H1 (cell line): ENCODE results near the gene KRT6C. TPM values are rescaled to one million over a fixed set of nuclear protein-coding genes. Genes with fewer than 3 reads are reported as not detected.
A peak's percentile ranks its signal among the peaks of the same experiment; 100 is the strongest.

Source experiments
- CTCF ChIA-PET: fragments of 300-600 bp; sonication (Branson Sonifier 250); formaldehyde crosslinking; loops from one replicate; lab custom pipeline; 2021; ENCODE audit not compliant: partially characterized antibody; lab: Charles Lee
- POLR2A ChIA-PET: fragments of 300-600 bp; sonication (Branson Sonifier 250); formaldehyde crosslinking; loops from one replicate; lab custom pipeline; 2021; ENCODE audit warnings: inconsistent platforms; ENCODE audit not compliant: partially characterized antibody; lab: Charles Lee
- DNase-seq, 2 experiments: peaks; one replicate each; pipeline versions ENCODE4 v3.0.0 to v3.0.0-alpha.2; 2010 to 2022; ENCODE audit warnings: low spot score in 2 of 2, low read depth in 1 of 2, mixed read lengths in 1 of 2
- FAIRE-seq: peaks from 2 replicates; lab custom pipeline; 2011; peaks lifted over from hg19 to GRCh38; lab: Jason Lieb, UNC
- H2AFZ ChIP-seq: 2 replicates; pipeline ENCODE4 v1.8.1; 2012; ENCODE audit warnings: low read length, inconsistent platforms
- H2AK5ac ChIP-seq: 2 replicates; pipeline ENCODE4 v1.6.1; 2013; ENCODE audit warnings: low read depth, low read length
- H2BK120ac ChIP-seq: replicated peaks from 2 replicates; pipeline ENCODE3; 2013; ENCODE audit warnings: low read depth, low read length, inconsistent platforms
- H2BK12ac ChIP-seq: 2 replicates; pipeline ENCODE4 v1.6.1; 2013; ENCODE audit warnings: low read depth, low read length
- H2BK15ac ChIP-seq: 2 replicates; pipeline ENCODE4 v1.6.1; 2013; ENCODE audit warnings: low read length
- H2BK20ac ChIP-seq: 2 replicates; pipeline ENCODE4 v1.6.1; 2013; ENCODE audit warnings: low read length
- H2BK5ac ChIP-seq: 2 replicates; pipeline ENCODE4 v1.6.1; 2013; ENCODE audit warnings: low read depth, low read length
- H3K14ac ChIP-seq: 2 replicates; pipeline ENCODE4 v1.6.1; 2013; ENCODE audit warnings: inconsistent platforms; ENCODE audit not compliant: insufficient read length
- H3K18ac ChIP-seq: 2 replicates; pipeline ENCODE4 v1.6.1; 2013; ENCODE audit warnings: low read length; ENCODE audit errors: extremely low read depth
- H3K23ac ChIP-seq: 2 replicates; pipeline ENCODE4 v1.6.1; 2013; ENCODE audit warnings: inconsistent platforms; ENCODE audit not compliant: insufficient read length
- H3K23me2 ChIP-seq: 2 replicates; pipeline ENCODE4 v1.6.1; 2013; ENCODE audit warnings: low read depth, low read length
- H3K27ac ChIP-seq: 2 replicates; pipeline ENCODE4 v1.6.1; 2011; ENCODE audit warnings: low read depth, low read length, inconsistent platforms
- H3K27me3 ChIP-seq, 4 experiments: replicated peaks in 1 of 4; 1 replicate in 1 of 4; 2 replicates in 3 of 4; pipeline versions ENCODE4 v1.6.1 to v1.8.1; 2011 to 2013; ENCODE audit warnings: low read length in 3 of 4, mild to moderate bottlenecking in 3 of 4, inconsistent platforms in 2 of 4, mixed read lengths in 2 of 4, moderate library complexity in 1 of 4; ENCODE audit not compliant: control insufficient read depth in 3 of 4, insufficient read depth in 3 of 4; ENCODE audit errors: extremely low read depth in 1 of 4
- H3K36me3 ChIP-seq, 4 experiments: 2 replicates each; pipeline versions ENCODE4 v1.6.1 to v1.8.1; 2011 to 2013; ENCODE audit warnings: mild to moderate bottlenecking in 4 of 4, low read length in 3 of 4, moderate library complexity in 2 of 4, control low read depth in 1 of 4, inconsistent platforms in 1 of 4; ENCODE audit not compliant: insufficient read depth in 4 of 4, control insufficient read depth in 2 of 4
- H3K4ac ChIP-seq: replicated peaks from 2 replicates; pipeline ENCODE3; 2013; ENCODE audit warnings: low read length, low read depth, mixed read lengths, inconsistent platforms; ENCODE audit not compliant: insufficient read length
- H3K4me1 ChIP-seq, 4 experiments: replicated peaks in 1 of 4; 1 replicate in 1 of 4; 2 replicates in 3 of 4; pipeline versions ENCODE4 v1.6.1 to v1.8.1; 2011 to 2013; ENCODE audit warnings: low read length in 3 of 4, inconsistent platforms in 2 of 4, mixed read lengths in 1 of 4; ENCODE audit not compliant: insufficient read depth in 4 of 4, control insufficient read depth in 3 of 4
- H3K4me2 ChIP-seq, 2 experiments: 2 replicates each; pipeline versions ENCODE4 v1.6.1 to v1.8.1; 2011 to 2013; ENCODE audit warnings: low read depth in 2 of 2, low read length in 2 of 2, control low read depth in 1 of 2, inconsistent platforms in 1 of 2, mild to moderate bottlenecking in 1 of 2; ENCODE audit not compliant: insufficient read depth in 1 of 2
- H3K4me3 ChIP-seq, 4 experiments: fragments of 200-600, 300-600 bp in 1 of 4; sonication (generic), shearing (Covaris generic), sonication (Bioruptor Twin) in 1 of 4; 2 replicates each; pipeline versions ENCODE4 v1.5.1 to v1.8.1; 2011 to 2016; ENCODE audit warnings: low read length in 4 of 4, low read depth in 3 of 4, control low read depth in 2 of 4, inconsistent platforms in 2 of 4, mild to moderate bottlenecking in 2 of 4, mixed read lengths in 1 of 4, moderate library complexity in 1 of 4; ENCODE audit not compliant: insufficient read depth in 2 of 4; ENCODE audit errors: extremely low read depth in 1 of 4
- H3K56ac ChIP-seq: replicated peaks from 2 replicates; pipeline ENCODE3; 2013; ENCODE audit warnings: low read depth, mild to moderate bottlenecking, mixed read lengths, low read length, inconsistent platforms; ENCODE audit not compliant: insufficient read length
- H3K79me1 ChIP-seq: 2 replicates; pipeline ENCODE4 v1.6.1; 2013; ENCODE audit warnings: low read depth, low read length, control low read depth
- H3K79me2 ChIP-seq, 2 experiments: 2 replicates each; pipeline versions ENCODE4 v1.6.1 to v1.8.1; 2012 to 2013; ENCODE audit warnings: low read length in 2 of 2, mild to moderate bottlenecking in 2 of 2, inconsistent platforms in 1 of 2; ENCODE audit not compliant: insufficient read depth in 2 of 2, control insufficient read depth in 1 of 2
- H3K9ac ChIP-seq, 4 experiments: replicated peaks in 1 of 4; 1 replicate in 1 of 4; 2 replicates in 3 of 4; pipeline versions ENCODE4 v1.6.1 to v1.8.1; 2011 to 2013; ENCODE audit warnings: low read depth in 3 of 4, low read length in 3 of 4, control low read depth in 2 of 4, mild to moderate bottlenecking in 2 of 4, moderate library complexity in 2 of 4, inconsistent platforms in 1 of 4; ENCODE audit errors: extremely low read depth in 1 of 4
- H3K9me3 ChIP-seq, 2 experiments: 2 replicates each; pipeline versions ENCODE4 v1.6.1 to v1.8.1; 2012 to 2013; ENCODE audit warnings: mild to moderate bottlenecking in 2 of 2, moderate library complexity in 2 of 2, control low read depth in 1 of 2, inconsistent platforms in 1 of 2, low read depth in 1 of 2, low read length in 1 of 2, mixed read lengths in 1 of 2; ENCODE audit not compliant: insufficient read depth in 2 of 2
- H4K20me1 ChIP-seq, 2 experiments: replicated peaks in 1 of 2; 2 replicates each; pipeline versions ENCODE3 to v1.8.1; 2011 to 2013; ENCODE audit warnings: inconsistent platforms in 2 of 2, low read length in 2 of 2, mild to moderate bottlenecking in 1 of 2; ENCODE audit not compliant: insufficient read depth in 2 of 2, control insufficient read depth in 1 of 2
- H4K5ac ChIP-seq: 2 replicates; pipeline ENCODE4 v1.6.1; 2013; ENCODE audit warnings: low read length, low read depth, mixed read lengths, inconsistent platforms; ENCODE audit not compliant: insufficient read length
- H4K8ac ChIP-seq: 2 replicates; pipeline ENCODE4 v1.8.0; 2013; ENCODE audit warnings: mild to moderate bottlenecking, moderate library complexity, low read length, inconsistent platforms; ENCODE audit not compliant: insufficient read depth; ENCODE audit errors: extremely low read depth
- H4K91ac ChIP-seq: replicated peaks from 2 replicates; pipeline ENCODE3; 2013; ENCODE audit warnings: low read length, mixed read lengths, inconsistent platforms; ENCODE audit not compliant: insufficient read length
- ATF2 ChIP-seq: IDR thresholded peaks from 2 replicates; pipeline ENCODE4 v1.6.1; 2012; ENCODE audit warnings: low read length, inconsistent platforms
- EGR1 ChIP-seq: IDR thresholded peaks from 2 replicates; pipeline ENCODE4 v1.6.1; 2011; ENCODE audit warnings: low read depth, low read length, borderline replicate concordance
- EP300 ChIP-seq, 2 experiments: IDR thresholded peaks; 1 replicate in 1 of 2; 2 replicates in 1 of 2; pipeline ENCODE4 v1.6.1; 2011 to 2012; ENCODE audit warnings: low read depth in 2 of 2, low read length in 2 of 2, mild to moderate bottlenecking in 2 of 2, borderline replicate concordance in 1 of 2, inconsistent platforms in 1 of 2, moderate library complexity in 1 of 2
- GTF2F1 ChIP-seq: IDR thresholded peaks from 2 replicates; pipeline ENCODE4 v1.6.1; 2012; ENCODE audit warnings: low read depth, low read length, improper control_type of control experiment, borderline replicate concordance
- KDM5A ChIP-seq: fragments of 200-600 bp; IDR thresholded peaks from 2 replicates; pipeline ENCODE4 v1.7.1; 2012; ENCODE audit warnings: mild to moderate bottlenecking, low read length, inconsistent platforms, mixed read lengths
- PHF8 ChIP-seq: fragments of 200-600 bp; sonication (generic); conservative IDR thresholded peaks from 2 replicates; pipeline ENCODE4 v1.7.1; 2012; ENCODE audit warnings: low read depth, mild to moderate bottlenecking, inconsistent platforms, low read length, moderate library complexity
- POLR2AphosphoS5 ChIP-seq: IDR thresholded peaks from 2 replicates; pipeline ENCODE4 v1.6.1; 2011; ENCODE audit warnings: low read depth, low read length
- SP4 ChIP-seq: IDR thresholded peaks from 2 replicates; pipeline ENCODE4 v1.6.1; 2012; ENCODE audit warnings: low read length, inconsistent platforms
- TCF12 ChIP-seq: IDR thresholded peaks from 2 replicates; pipeline ENCODE4 v1.6.1; 2011; ENCODE audit warnings: low read depth, mild to moderate bottlenecking, low read length
- WGBS, 2 experiments: shearing (Covaris generic) in 1 of 2; methylation state at CpG; one replicate each; pipeline versions ENCODE4 v1.1.6 to v1.1.7; 2013 to 2015; ENCODE audit warnings: low lambda C conversion rate in 2 of 2, mixed read lengths in 2 of 2, inconsistent platforms in 1 of 2, low coverage in 1 of 2, missing lambda C conversion rate in 1 of 2; ENCODE audit not compliant: insufficient replicate concordance in 2 of 2, insufficient coverage in 1 of 2, insufficient read length in 1 of 2; ENCODE audit errors: extremely low coverage in 1 of 2, missing lambda C conversion rate in 1 of 2; 5-methylcytosine and 5-hydroxymethylcytosine counted together
- polyA plus RNA-seq, 7 experiments: library from polyadenylated mRNA; depleted of rRNA in 3 of 7; stranded (reverse) in 5 of 7; unstranded in 2 of 7; fragments of >200 nt in 5 of 7; fragments of 200-250 nt in 2 of 7; gene quantifications; 1 replicate in 5 of 7; 2 replicates in 1 of 7; 4 replicates in 1 of 7; pipeline versions ENCODE4 v1.2.1 to v1.2.3, GENCODE V29; 2011 to 2013; ENCODE audit warnings: missing spikeins in 2 of 7, mixed read lengths in 2 of 7
- total RNA-seq: library from RNA; stranded (reverse); fragmentation: NEBNext Ultra II Directional; extraction: Animal tissue kit (Norgen Biotek cat#: 25700); gene quantifications from 2 replicates; pipeline ENCODE4 v1.2.1, GENCODE V29; 2021

Gene KRT6C
- total and polyA plus RNA-seq, 2 of the 8 experiments (the other 6 are each of a cell fraction or from before 2014, with no cell fraction given): not detected

GRCh38 chr12:52438305-52439301 lies 35.0 kb downstream of the KRT6C start:
- 95% methylated on average over 8 of the region's 8 CpGs; no CpG with 5 or more reads in 1 of the 2 experiments for whole genome bisulfite sequencing, 2 experiments
- TF ChIP-seq ATF2 (no peak), PHF8 (no peak), TCF12 (no peak), POLR2AphosphoS5 (no peak), GTF2F1 (no peak), SP4 (no peak), EGR1 (no peak), EP300 (IDR thresholded peaks at IDR 0.05; ENCODE audit: borderline replicate concordance in 1 of 2, low read depth in 2 of 2, low read length in 2 of 2) (no peak), KDM5A (no peak)

More at GRCh38 chr12:52438305-52439301, 35.0 kb downstream of the KRT6C start:
- CTCF ChIA-PET: interaction anchor here (1.3 to 3.1 kb wide), 3 partner anchors 8 to 144 kb away, joined by 3 to 12 read pairs (median 5); no protein-coding TSS in a partner anchor
- Histone ChIP-seq H3K9ac (no peak overlapping the region), H4K20me1 (no peaks in the 10 kb centered on the region), H3K9me3 (no peaks in the 10 kb centered on the region), H2AK5ac (no peak overlapping the region), H3K27me3 (no peaks in the 10 kb centered on the region; a peak in 2 of 7 replicates), H3K14ac (no peak overlapping the region), H3K4me2 (no peak overlapping the region), H2BK20ac (no peak overlapping the region), H3K27ac (no peak overlapping the region), H3K56ac (no peak overlapping the region), H3K79me2 (no peaks in the 10 kb centered on the region), H3K4me1 (peaks cover 0 to 5% (median 3%) of the 10 kb centered on the region in 4 experiments; a peak in 3 of 7 replicates), H4K5ac (no peak overlapping the region), H2BK15ac (no peak overlapping the region), H2BK5ac (no peak overlapping the region), H3K36me3 (no peaks in the 10 kb centered on the region), H3K18ac (no peak overlapping the region), H2AFZ (no peak overlapping the region), H3K4me3 (no peak overlapping the region), H3K23me2 (no peaks in the 10 kb centered on the region), H2BK120ac (no peak overlapping the region), H3K79me1 (no peaks in the 10 kb centered on the region), H4K91ac (no peak overlapping the region), H4K8ac (no peak overlapping the region), H3K4ac (no peak overlapping the region), H3K23ac (no peak overlapping the region), H2BK12ac (no peak overlapping the region)
- POLR2A ChIA-PET: no interaction called here
- DNase-seq (peak in 1 of 2 experiments; percentile 31), FAIRE-seq (no peak)
